ENCODE results near the gene CD59.
"Not testable (repeated sequence)": the region's sequence is repeated elsewhere in the genome, so short reads cannot be mapped to it uniquely, and the experiment has no call there.

CD59 gene

GRCh38 chr11:33667819-33668467, 68.3 kb downstream of the CD59 start:
- no peak for TF ChIP-seq GATA1 (IDR thresholded peaks at IDR 0.05; ENCODE audit: low read depth, low read length)
- no peak for DNase-seq

- no peak for DNase-seq
- TF ChIP-seq GATA1 (IDR thresholded peaks at IDR 0.05; ENCODE audit: low read depth, low read length) (no peak), POLR2A (IDR thresholded peaks at IDR 0.05; ENCODE audit: low read length) (no peak)
Observed at GRCh38 chr11:33665350-33666106, 70.7 kb downstream of the CD59 start.

- no peak for TF ChIP-seq POLR2A (IDR thresholded peaks at IDR 0.05; ENCODE audit: low read length)
- no peak for DNase-seq
Observed at GRCh38 chr11:33664827-33665226, 71.4 kb downstream of the CD59 start.

GRCh38 chr11:33664166-33664565, 72.1 kb downstream of the CD59 start:
- TF ChIP-seq POLR2A (IDR thresholded peaks at IDR 0.05; ENCODE audit: low read length) (no peak), GATA1 (IDR thresholded peaks at IDR 0.05; ENCODE audit: low read depth, low read length) (no peak)
- DNase-seq: no peak

GRCh38 chr11:33663121-33663520, 73.1 kb downstream of the CD59 start:
- no peak for DNase-seq
- no peak for TF ChIP-seq POLR2A (IDR thresholded peaks at IDR 0.05; ENCODE audit: low read length)
- no peak for TF ChIP-seq GATA1 (IDR thresholded peaks at IDR 0.05; ENCODE audit: low read depth, low read length)

- DNase-seq: not testable (repeated sequence)
Observed at GRCh38 chr11:33661526-33661925, 74.7 kb downstream of the CD59 start.

GRCh38 chr11:33660962-33661361, 75.3 kb downstream of the CD59 start:
- TF ChIP-seq POLR2A (IDR thresholded peaks at IDR 0.05; ENCODE audit: low read length): no peak
- TF ChIP-seq GATA1 (IDR thresholded peaks at IDR 0.05; ENCODE audit: low read depth, low read length): no peak
- DNase-seq: no peak

- DNase-seq: no peak
Observed at GRCh38 chr11:33659370-33660139, 76.7 kb downstream of the CD59 start.

GRCh38 chr11:33658195-33658900, 77.9 kb downstream of the CD59 start:
- DNase-seq: no peak
- no peak for TF ChIP-seq GATA1 (IDR thresholded peaks at IDR 0.05; ENCODE audit: low read depth, low read length)
- no peak for TF ChIP-seq POLR2A (IDR thresholded peaks at IDR 0.05; ENCODE audit: low read length)

More at GRCh38 chr11:33659370-33660139, 76.7 kb downstream of the CD59 start:
- TF ChIP-seq GATA1 (IDR thresholded peaks at IDR 0.05; ENCODE audit: low read depth, low read length) (no peak), POLR2A (IDR thresholded peaks at IDR 0.05; ENCODE audit: low read length) (no peak)

- DNase-seq: no peak
- TF ChIP-seq GATA1 (IDR thresholded peaks at IDR 0.05; ENCODE audit: low read depth, low read length): no peak
Observed at GRCh38 chr11:33657757-33658156, 78.5 kb downstream of the CD59 start.

GRCh38 chr11:33656768-33657167, 79.5 kb downstream of the CD59 start:
- no peak for DNase-seq
- TF ChIP-seq GATA1 (IDR thresholded peaks at IDR 0.05; ENCODE audit: low read depth, low read length) (no peak), POLR2A (IDR thresholded peaks at IDR 0.05; ENCODE audit: low read length) (no peak)

GRCh38 chr11:33655842-33656600, 80.2 kb downstream of the CD59 start:
- TF ChIP-seq POLR2A (IDR thresholded peaks at IDR 0.05; ENCODE audit: low read length) (no peak), GATA1 (IDR thresholded peaks at IDR 0.05; ENCODE audit: low read depth, low read length) (no peak)
- DNase-seq: no peak

- DNase-seq: no peak
- TF ChIP-seq GATA1 (IDR thresholded peaks at IDR 0.05; ENCODE audit: low read depth, low read length) (no peak), POLR2A (IDR thresholded peaks at IDR 0.05; ENCODE audit: low read length) (no peak)
Observed at GRCh38 chr11:33654594-33654993, 81.6 kb downstream of the CD59 start.

Measured in erythroblast (primary cell).